ENCODE data around the gene DNAI4.

- TF ChIP-seq, protein P1, sequence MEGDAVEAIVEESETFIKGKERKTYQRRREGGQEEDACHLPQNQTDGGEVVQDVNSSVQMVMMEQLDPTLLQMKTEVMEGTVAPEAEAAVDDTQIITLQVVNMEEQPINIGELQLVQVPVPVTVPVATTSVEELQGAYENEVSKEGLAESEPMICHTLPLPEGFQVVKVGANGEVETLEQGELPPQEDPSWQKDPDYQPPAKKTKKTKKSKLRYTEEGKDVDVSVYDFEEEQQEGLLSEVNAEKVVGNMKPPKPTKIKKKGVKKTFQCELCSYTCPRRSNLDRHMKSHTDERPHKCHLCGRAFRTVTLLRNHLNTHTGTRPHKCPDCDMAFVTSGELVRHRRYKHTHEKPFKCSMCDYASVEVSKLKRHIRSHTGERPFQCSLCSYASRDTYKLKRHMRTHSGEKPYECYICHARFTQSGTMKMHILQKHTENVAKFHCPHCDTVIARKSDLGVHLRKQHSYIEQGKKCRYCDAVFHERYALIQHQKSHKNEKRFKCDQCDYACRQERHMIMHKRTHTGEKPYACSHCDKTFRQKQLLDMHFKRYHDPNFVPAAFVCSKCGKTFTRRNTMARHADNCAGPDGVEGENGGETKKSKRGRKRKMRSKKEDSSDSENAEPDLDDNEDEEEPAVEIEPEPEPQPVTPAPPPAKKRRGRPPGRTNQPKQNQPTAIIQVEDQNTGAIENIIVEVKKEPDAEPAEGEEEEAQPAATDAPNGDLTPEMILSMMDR (IDR thresholded peaks at IDR 0.05) = no peak
- TF ChIP-seq ZFX (IDR thresholded peaks at IDR 0.05; ENCODE audit: borderline replicate concordance) = no peak
These were observed 9.4 kb upstream of the DNAI4 start for GRCh38 chr1:66933887-66934700.

All from 22Rv1 (cell line).